Spinal cord (tissue), 10 donors: ENCODE measurements around the gene KDM5C. TPM values are rescaled to one million over a fixed set of nuclear protein-coding genes. Genes with fewer than 3 reads are reported as not detected.

Experiments used
- DNase-seq, 6 donors: peaks; one replicate each; pipeline versions ENCODE4 v3.0.0 to v3.0.0-alpha.2; 2013 to 2015; ENCODE audit warnings: low spot score in 6 of 6, low read depth in 4 of 6
- H3K27ac ChIP-seq: one replicate; pipeline ENCODE4 v1.5.1; 2013; ENCODE audit warnings: low read depth, low read length, control low read depth
- H3K27me3 ChIP-seq: one replicate; pipeline ENCODE4 v1.6.1; 2013; ENCODE audit warnings: low read length; ENCODE audit not compliant: control insufficient read depth, insufficient read depth
- H3K36me3 ChIP-seq: one replicate; pipeline ENCODE4 v1.6.1; 2013; ENCODE audit warnings: low read length; ENCODE audit not compliant: control insufficient read depth, insufficient read depth
- H3K4me1 ChIP-seq: one replicate; pipeline ENCODE4 v1.6.1; 2013; ENCODE audit warnings: low read length; ENCODE audit not compliant: control insufficient read depth, insufficient read depth
- H3K4me3 ChIP-seq: one replicate; pipeline ENCODE4 v1.5.1; 2013; ENCODE audit warnings: low read depth, low read length, control low read depth
- H3K9me3 ChIP-seq: one replicate; pipeline ENCODE4 v1.6.1; 2013; ENCODE audit warnings: low read length; ENCODE audit not compliant: control insufficient read depth, insufficient read depth
- WGBS: methylation state at CpG from one replicate; pipeline ENCODE4 v1.1.5; 2013; ENCODE audit warnings: missing lambda C conversion rate; ENCODE audit not compliant: insufficient coverage; 5-methylcytosine and 5-hydroxymethylcytosine counted together
- polyA plus RNA-seq, 2 donors: library from polyadenylated mRNA; unstranded; fragments of 120-200 nt; gene quantifications; one replicate each; pipeline ENCODE4 v1.2.1, GENCODE V29; 2013; ENCODE audit not compliant: insufficient read length in 2 of 2
- total RNA-seq, 2 donors: library from RNA; depleted of rRNA in 1 of 2; stranded (reverse); fragments of 120-200 nt in 1 of 2; fragments of >200 nt in 1 of 2; gene quantifications; one replicate each; pipeline versions ENCODE4 v1.2.3 to v1.2.4, GENCODE V29; 2013 to 2014
- donor health status: healthy.

KDM5C gene
- total and polyA plus RNA-seq, 4 donors = 60.2 to 82.4 (median 72.9) TPM

GRCh38 chrX:53253293-53254020 is 28.4 kb upstream of the KDM5C start:
- peaks cover 21% of the 10 kb centered on the region for H3K36me3 ChIP-seq
- H3K27ac ChIP-seq = no peak overlapping the region
- no peaks in the 10 kb centered on the region for H3K9me3 ChIP-seq
- WGBS = 80% methylated on average over 3 of the region's 3 CpGs
- peaks cover 16% of the 10 kb centered on the region for H3K4me1 ChIP-seq
- H3K27me3 ChIP-seq = peaks cover 35% of the 10 kb centered on the region
- no peak overlapping the region for H3K4me3 ChIP-seq
- no peak for DNase-seq

DNA sequence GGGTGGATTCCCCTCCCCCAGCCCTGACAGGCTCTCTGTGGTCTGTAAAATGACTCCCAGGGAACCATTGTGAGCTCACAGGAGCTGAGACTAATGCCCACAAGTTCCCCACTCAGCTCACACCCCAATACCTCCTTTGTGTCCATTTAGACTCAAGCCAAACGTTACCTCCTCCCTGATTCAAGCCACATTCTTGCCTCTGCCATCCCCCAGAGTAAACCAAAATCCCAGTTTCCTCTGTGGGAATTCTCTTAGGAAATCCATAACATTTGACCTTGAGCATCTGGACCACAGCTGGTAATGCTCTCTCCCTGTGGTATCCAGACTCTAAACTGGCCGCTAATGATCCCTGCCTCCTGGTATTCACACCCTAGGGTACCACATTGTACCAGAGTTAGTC is 26.3 kb upstream of the KDM5C start:
- Histone ChIP-seq H3K4me3 (no peak overlapping the region), H3K27me3 (peaks cover 35% of the 10 kb centered on the region), H3K36me3 (peaks cover 29% of the 10 kb centered on the region), H3K4me1 (peaks cover 5% of the 10 kb centered on the region), H3K27ac (no peak overlapping the region), H3K9me3 (no peaks in the 10 kb centered on the region)
- WGBS = 16% methylated on average over 2 of the region's 2 CpGs
- no peak for DNase-seq

GRCh38 chrX:53250556-53250955 is 25.5 kb upstream of the KDM5C start:
- peaks cover 33% of the 10 kb centered on the region for H3K27me3 ChIP-seq

DNA sequence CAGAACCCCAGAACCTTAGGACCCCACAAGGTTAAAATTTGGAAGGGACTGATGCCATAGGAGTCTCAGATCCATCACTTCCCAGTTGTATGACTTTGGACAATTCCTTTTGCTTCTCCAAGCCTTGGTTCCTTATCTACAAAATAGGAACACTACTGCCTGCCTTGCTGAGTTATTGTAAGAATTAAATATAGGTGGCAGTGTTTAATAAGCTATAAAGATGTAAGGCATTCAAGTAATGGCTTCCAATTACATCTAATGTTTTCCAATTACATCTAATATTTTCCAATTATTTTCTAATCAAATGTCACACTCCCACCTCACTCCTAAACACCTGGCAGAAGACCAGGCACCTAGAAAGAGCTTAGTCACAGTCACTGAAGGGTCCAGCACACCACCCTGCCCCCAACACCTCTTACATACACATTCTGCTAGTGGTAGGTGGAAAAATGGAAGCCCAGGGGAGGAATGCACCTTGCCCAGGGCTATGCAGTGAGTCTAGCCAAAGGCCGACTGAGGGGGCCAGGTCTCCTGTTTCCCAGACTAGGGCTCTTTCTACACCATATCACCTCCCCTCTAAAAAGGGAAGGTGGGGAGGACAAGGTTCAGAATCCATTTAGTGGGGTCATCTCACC is 24.5 kb upstream of the KDM5C start:
- WGBS = no CpG with 5 or more reads among the region's 1 CpG
- peak in 1 of 6 donors; percentile 8 for DNase-seq
- Histone ChIP-seq H3K36me3 (peaks cover 25% of the 10 kb centered on the region), H3K9me3 (no peaks in the 10 kb centered on the region), H3K4me1 (no peaks in the 10 kb centered on the region), H3K27ac (no peak overlapping the region), H3K4me3 (no peak overlapping the region), H3K27me3 (peaks cover 31% of the 10 kb centered on the region)

More at GRCh38 chrX:53250556-53250955, 25.5 kb upstream of the KDM5C start:
- Histone ChIP-seq H3K9me3 (no peaks in the 10 kb centered on the region), H3K36me3 (peaks cover 28% of the 10 kb centered on the region), H3K4me3 (no peak overlapping the region), H3K27ac (no peak overlapping the region), H3K4me1 (no peaks in the 10 kb centered on the region)
- DNase-seq = no peak
- 92% methylated on average over 8 of the region's 19 CpGs for WGBS

- DNase-seq = no peak
- H3K4me1 ChIP-seq = no peaks in the 10 kb centered on the region
- no peak overlapping the region for H3K27ac ChIP-seq
- no peaks in the 10 kb centered on the region for H3K9me3 ChIP-seq
- H3K27me3 ChIP-seq = peaks cover 32% of the 10 kb centered on the region
- no peak overlapping the region for H3K4me3 ChIP-seq
- WGBS = 90% methylated on average over 9 of the region's 10 CpGs
- peaks cover 28% of the 10 kb centered on the region for H3K36me3 ChIP-seq
These were observed 22.9 kb upstream of the KDM5C start for GRCh38 chrX:53247928-53248327.

- Histone ChIP-seq H3K4me3 (no peak overlapping the region), H3K36me3 (peaks cover 42% of the 10 kb centered on the region), H3K27ac (no peak overlapping the region), H3K4me1 (no peaks in the 10 kb centered on the region), H3K9me3 (no peaks in the 10 kb centered on the region), H3K27me3 (peaks cover 33% of the 10 kb centered on the region)
- DNase-seq = no peak
- 87% methylated on average over 2 of the region's 2 CpGs for WGBS
These were observed 21.2 kb upstream of the KDM5C start for GRCh38 chrX:53246231-53246630.

DNA sequence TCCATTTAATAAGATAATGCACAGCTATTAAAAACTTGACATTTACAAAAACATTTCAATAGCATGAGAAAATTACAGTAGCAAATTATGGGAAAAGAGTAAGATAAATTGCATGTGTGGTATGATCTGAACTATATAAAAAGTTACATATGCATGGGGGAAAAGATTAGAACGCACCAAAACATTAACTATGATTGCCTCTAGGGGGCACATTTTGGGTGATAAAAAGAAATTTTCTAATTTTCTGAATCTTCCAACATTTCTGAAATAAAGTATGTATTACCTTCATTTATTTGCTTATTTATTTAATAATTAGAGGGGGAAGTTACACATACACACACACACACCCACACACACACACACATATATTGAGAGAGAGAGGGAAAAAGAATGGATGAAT is 19.6 kb upstream of the KDM5C start:
- WGBS = no CpG with 5 or more reads among the region's 1 CpG
- H3K4me3 ChIP-seq = no peak overlapping the region

DNA sequence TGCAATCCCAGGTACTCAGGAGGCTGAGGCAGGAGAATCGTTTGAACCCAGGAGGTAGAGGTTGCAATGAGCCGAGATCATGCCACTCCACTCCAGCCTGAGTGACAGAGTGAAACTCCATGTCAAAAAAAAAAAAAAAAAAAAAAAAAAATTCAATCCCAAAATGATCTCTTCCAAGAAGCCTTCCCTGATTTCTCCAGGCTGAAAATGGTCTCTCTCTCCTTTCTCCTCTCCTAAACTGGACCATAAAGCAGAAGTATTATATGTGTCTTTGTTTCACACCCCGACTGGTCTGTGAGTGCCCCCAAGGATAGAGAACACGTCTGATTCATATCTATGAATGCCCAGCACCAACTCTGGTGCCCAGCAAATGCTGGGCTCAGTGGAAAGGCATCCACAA is 17.3 kb upstream of the KDM5C start:
- no peaks in the 10 kb centered on the region for H3K9me3 ChIP-seq
- no peaks in the 10 kb centered on the region for H3K4me1 ChIP-seq
- WGBS = 70% methylated on average over 2 of the region's 4 CpGs
- H3K27me3 ChIP-seq = peaks cover 37% of the 10 kb centered on the region
- no peak for DNase-seq
- no peak overlapping the region for H3K4me3 ChIP-seq
- H3K36me3 ChIP-seq = peaks cover 41% of the 10 kb centered on the region
- H3K27ac ChIP-seq = no peak overlapping the region

More for the DNA sequence above, 19.6 kb upstream of the KDM5C start:
- Histone ChIP-seq H3K9me3 (no peaks in the 10 kb centered on the region), H3K4me1 (no peaks in the 10 kb centered on the region), H3K27me3 (peaks cover 35% of the 10 kb centered on the region), H3K36me3 (peaks cover 39% of the 10 kb centered on the region), H3K27ac (no peak overlapping the region)
- DNase-seq = no peak

GRCh38 chrX:53241558-53241957 is 16.6 kb upstream of the KDM5C start:
- Histone ChIP-seq H3K9me3 (no peaks in the 10 kb centered on the region), H3K27ac (no peak overlapping the region), H3K4me3 (no peak overlapping the region), H3K36me3 (peaks cover 40% of the 10 kb centered on the region), H3K4me1 (no peaks in the 10 kb centered on the region), H3K27me3 (peaks cover 31% of the 10 kb centered on the region)
- 85% methylated on average over 5 of the region's 7 CpGs for WGBS
- DNase-seq = no peak

- WGBS = 69% methylated on average over 6 of the region's 6 CpGs
- H3K27me3 ChIP-seq = peaks cover 35% of the 10 kb centered on the region
These were observed 14.5 kb upstream of the KDM5C start for GRCh38 chrX:53239474-53239873.

More at GRCh38 chrX:53239474-53239873, 14.5 kb upstream of the KDM5C start:
- no peaks in the 10 kb centered on the region for H3K4me1 ChIP-seq
- H3K27ac ChIP-seq = no peak overlapping the region
- DNase-seq = no peak
- H3K4me3 ChIP-seq = no peak overlapping the region
- H3K9me3 ChIP-seq = no peaks in the 10 kb centered on the region
- peaks cover 58% of the 10 kb centered on the region for H3K36me3 ChIP-seq
